Fibroblast of mammary gland (primary cell): Measurements from ENCODE around the gene PKIG.

Source experiments
- DNase-seq: peaks from one replicate; pipeline ENCODE4 v3.0.0-alpha.2; 2010; ENCODE audit warnings: low read depth
- H3K4me3 ChIP-seq: 2 replicates; pipeline ENCODE4 v1.5.1; 2011; ENCODE audit warnings: low read depth, mild to moderate bottlenecking, low read length, moderate library complexity; ENCODE audit not compliant: control insufficient read depth
- CTCF ChIP-seq: conservative IDR thresholded peaks from 2 replicates; pipeline ENCODE4 v1.5.1; 2011; ENCODE audit warnings: low read depth, low read length, inconsistent platforms; ENCODE audit not compliant: control insufficient read depth, insufficient read depth

PKIG gene

GRCh38 chr20:44657875-44658274 lies 75.5 kb downstream of the PKIG start:
- no peak overlapping the region for H3K4me3 ChIP-seq
- DNase-seq = no peak
- no peak for TF ChIP-seq CTCF

GRCh38 chr20:44658810-44659209 lies 76.4 kb downstream of the PKIG start:
- no peak overlapping the region for H3K4me3 ChIP-seq
- TF ChIP-seq CTCF = no peak
- DNase-seq = no peak

GRCh38 chr20:44659931-44660330 lies 77.6 kb downstream of the PKIG start:
- H3K4me3 ChIP-seq = no peak overlapping the region
- TF ChIP-seq CTCF = no peak
- no peak for DNase-seq

- no peak overlapping the region for H3K4me3 ChIP-seq
- TF ChIP-seq CTCF = no peak
- peak; percentile 8 for DNase-seq
Observed at GRCh38 chr20:44660581-44660980, 78.2 kb downstream of the PKIG start.

- no peak for DNase-seq
- no peak for TF ChIP-seq CTCF
- no peak overlapping the region for H3K4me3 ChIP-seq
Observed at GRCh38 chr20:44662261-44662660, 79.9 kb downstream of the PKIG start.

- TF ChIP-seq CTCF = no peak
- DNase-seq = no peak
- no peak overlapping the region for H3K4me3 ChIP-seq
Observed at GRCh38 chr20:44664131-44664530, 81.8 kb downstream of the PKIG start.

GRCh38 chr20:44666066-44666465 lies 83.7 kb downstream of the PKIG start:
- DNase-seq = no peak
- TF ChIP-seq CTCF = no peak
- no peak overlapping the region for H3K4me3 ChIP-seq
